Pancreas (tissue), 10 donors: ENCODE results near the gene LRMDA. TPM values are rescaled to one million over a fixed set of nuclear protein-coding genes. Genes with fewer than 3 reads are reported as not detected.

ENCODE experiments used
- ATAC-seq, 4 donors: fragments of 200-7000 bp; cut with Tn5 transposase; one replicate each; pipeline versions ENCODE4 v1.8.0 to v1.9.1; 2020; ENCODE audit warnings: mild to moderate bottlenecking in 4 of 4, moderate library complexity in 4 of 4
- DNase-seq, 6 donors: peaks; one replicate each; pipeline ENCODE4 v3.0.0-alpha.2; 2020
- FAIRE-seq: peaks from 2 replicates; lab custom pipeline; 2012; peaks lifted over from hg19 to GRCh38; lab: Jason Lieb, UNC
- H3K27ac ChIP-seq, 4 donors: fragments of 200-600 bp; sonication (generic); 1 replicate in 3 of 4; 2 replicates in 1 of 4; pipeline versions ENCODE4 v1.5.0 to v1.8.0; 2020
- H3K27me3 ChIP-seq, 4 donors: fragments of 200-600 bp; one replicate each; pipeline ENCODE4 v1.8.0; 2021
- H3K36me3 ChIP-seq, 3 donors: fragments of 200-600 bp; sonication (generic) in 1 of 3; one replicate each; pipeline versions ENCODE4 v1.5.0 to v1.8.0; 2020 to 2021
- H3K4me1 ChIP-seq, 3 donors: fragments of 200-600 bp; one replicate each; pipeline ENCODE4 v1.8.0; 2021
- H3K4me3 ChIP-seq, 4 donors: fragments of 200-600 bp; sonication (generic) in 2 of 4; one replicate each; pipeline versions ENCODE4 v1.5.0 to v1.8.0; 2020 to 2021
- H3K9me3 ChIP-seq, 4 donors: fragments of 200-600 bp; one replicate each; pipeline ENCODE4 v1.8.0; 2021
- WGBS, 2 donors: extraction: QIAGEN DNeasy Blood & Tissue Kit; methylation state at CpG; one replicate each; pipeline ENCODE4 v1.1.7; 2013; 5-methylcytosine and 5-hydroxymethylcytosine counted together
- intact Hi-C, 3 donors: fragments of 100-400 bp; cut with DNase I; formaldehyde crosslinking; loops; one replicate each; pipeline versions ENCODE4 v1.11.1 to v1.14.2; 2022
- polyA plus RNA-seq, 2 donors: library from polyadenylated mRNA; stranded (reverse); fragments of 200-250 nt; gene quantifications; one replicate each; pipeline ENCODE4 v1.2.3, GENCODE V29; 2013
- total RNA-seq, 6 donors: library from RNA; stranded (reverse); fragmentation: NEBNext Ultra II Directional in 4 of 6; extraction: Animal tissue kit (Norgen Biotek cat#: 25700) in 4 of 6; gene quantifications; one replicate each; pipeline versions ENCODE4 v1.2.1 to v1.2.4, GENCODE V29; 2021 to 2023
- TF ChIP-seq, protein P1 (sequence below), 4 donors: fragments of 200-600 bp; sonication (generic) in 3 of 4; IDR thresholded peaks; one replicate each; pipeline versions ENCODE4 v1.5.0 to v1.8.0; 2021; ENCODE audit warnings: antibody characterized with exemption in 4 of 4
- donor health status: healthy with polysubstance abuse.
- donor health status: DM: no; HTN: no; CAD: no; lungs with moderate emphysema.
- donor health status: DM: no; HTN: no; CAD: no.
- donor health status: control.
- donor health status: control.
- donor health status: Bipolar disorder and iron deficiency.
- donor health status: DM: yes; HTN: yes; CAD: no.
- donor health status: DM: no; HTN: no; CAD: no.
- donor health status: DM: no; HTN: no; CAD: no.
- donor health status: DM: yes; HTN: yes; CAD: no.

LRMDA gene
- total and polyA plus RNA-seq, 8 donors: 4.6 to 21.2 (median 13.4) TPM

DNA sequence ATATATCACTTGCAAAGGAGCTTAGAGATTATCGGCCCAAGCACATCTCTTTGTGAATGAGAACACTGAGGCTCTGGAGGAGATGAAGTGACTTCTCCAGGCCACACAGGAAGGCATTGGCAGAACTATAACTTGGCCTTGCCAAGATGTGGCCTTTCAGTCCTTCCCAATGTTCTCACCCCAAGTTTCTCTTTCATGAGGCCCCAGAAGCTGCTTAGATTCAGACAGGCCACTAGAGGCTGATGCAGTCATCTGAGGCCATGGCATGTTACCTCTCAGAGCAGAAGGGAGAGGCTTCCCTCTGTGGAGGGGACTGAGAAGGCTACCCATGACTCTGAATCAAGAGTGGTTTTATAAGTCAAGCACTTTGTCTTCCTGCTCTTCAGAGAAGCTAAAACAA, 1003.7 kb downstream of the LRMDA start:
- ATAC-seq: no peak
- no peak for FAIRE-seq
- no peaks in the 10 kb centered on the region for H3K36me3 ChIP-seq
- no peaks in the 10 kb centered on the region for H3K27me3 ChIP-seq
- H3K4me3 ChIP-seq: no peak overlapping the region
- H3K27ac ChIP-seq: no peak overlapping the region
- H3K9me3 ChIP-seq: no peaks in the 10 kb centered on the region
- TF ChIP-seq, protein P1, sequence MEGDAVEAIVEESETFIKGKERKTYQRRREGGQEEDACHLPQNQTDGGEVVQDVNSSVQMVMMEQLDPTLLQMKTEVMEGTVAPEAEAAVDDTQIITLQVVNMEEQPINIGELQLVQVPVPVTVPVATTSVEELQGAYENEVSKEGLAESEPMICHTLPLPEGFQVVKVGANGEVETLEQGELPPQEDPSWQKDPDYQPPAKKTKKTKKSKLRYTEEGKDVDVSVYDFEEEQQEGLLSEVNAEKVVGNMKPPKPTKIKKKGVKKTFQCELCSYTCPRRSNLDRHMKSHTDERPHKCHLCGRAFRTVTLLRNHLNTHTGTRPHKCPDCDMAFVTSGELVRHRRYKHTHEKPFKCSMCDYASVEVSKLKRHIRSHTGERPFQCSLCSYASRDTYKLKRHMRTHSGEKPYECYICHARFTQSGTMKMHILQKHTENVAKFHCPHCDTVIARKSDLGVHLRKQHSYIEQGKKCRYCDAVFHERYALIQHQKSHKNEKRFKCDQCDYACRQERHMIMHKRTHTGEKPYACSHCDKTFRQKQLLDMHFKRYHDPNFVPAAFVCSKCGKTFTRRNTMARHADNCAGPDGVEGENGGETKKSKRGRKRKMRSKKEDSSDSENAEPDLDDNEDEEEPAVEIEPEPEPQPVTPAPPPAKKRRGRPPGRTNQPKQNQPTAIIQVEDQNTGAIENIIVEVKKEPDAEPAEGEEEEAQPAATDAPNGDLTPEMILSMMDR (IDR thresholded peaks at IDR 0.05): no peak
- intact Hi-C loops: no loop called here
- peaks cover 9 to 29% (median 12%) of the 10 kb centered on the region in 3 donors for H3K4me1 ChIP-seq
- 97 to 98% methylated on average over 1 of the region's 1 CpG for WGBS, 2 donors
- no peak for DNase-seq

DNA sequence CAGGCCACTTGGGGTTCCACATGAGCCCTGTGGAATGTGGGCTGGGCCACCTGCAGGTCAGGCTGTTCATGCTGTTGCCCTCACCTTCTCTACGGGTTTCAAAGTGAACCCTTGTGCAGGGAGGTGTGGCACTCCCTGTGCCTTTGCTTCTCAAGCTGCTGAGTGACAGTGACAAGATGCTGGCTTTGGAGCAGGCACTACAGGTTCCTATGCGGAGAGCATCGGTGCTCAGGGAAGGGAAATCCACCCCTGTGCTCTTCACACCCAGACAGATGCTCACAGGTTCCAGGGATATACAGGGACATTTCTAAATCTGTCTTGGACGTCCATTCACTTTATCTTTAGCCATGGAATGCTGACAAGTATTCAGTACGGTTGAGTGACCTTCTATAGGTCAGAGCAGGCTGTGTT, 1005.0 kb downstream of the LRMDA start:
- FAIRE-seq (no peak), ATAC-seq (no peak), DNase-seq (no peak)
- intact Hi-C loops: no loop called here
- Histone ChIP-seq H3K4me3 (no peak overlapping the region), H3K27me3 (no peaks in the 10 kb centered on the region), H3K36me3 (no peaks in the 10 kb centered on the region), H3K27ac (no peak overlapping the region), H3K9me3 (no peaks in the 10 kb centered on the region), H3K4me1 (peaks cover 0 to 18% (median 6%) of the 10 kb centered on the region in 3 donors)
- 70 to 76% methylated on average over 5 of the region's 5 CpGs for WGBS, 2 donors
- TF ChIP-seq, protein P1 (IDR thresholded peaks at IDR 0.05): no peak

DNA sequence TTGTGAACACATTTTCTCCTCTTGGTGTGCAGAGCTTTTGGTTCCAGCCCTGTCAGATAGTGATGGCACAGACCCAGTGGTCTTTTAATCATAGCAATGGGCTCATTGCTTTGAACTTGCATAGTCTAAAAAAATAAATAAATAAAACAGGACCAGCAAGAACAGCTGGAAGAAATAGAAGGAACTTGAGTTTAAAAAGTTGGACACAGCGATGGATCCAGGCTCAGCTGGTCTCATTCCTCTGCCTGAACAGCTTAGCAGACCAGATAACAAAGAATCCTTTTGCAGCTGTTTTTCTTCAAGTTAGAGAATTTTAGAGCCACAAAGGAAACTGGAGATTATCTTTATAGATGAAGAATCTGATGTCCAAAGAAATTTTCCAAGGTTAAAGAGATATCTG, 1005.6 kb downstream of the LRMDA start:
- FAIRE-seq (no peak), ATAC-seq (no peak), DNase-seq (no peak)
- TF ChIP-seq, protein P1 (IDR thresholded peaks at IDR 0.05): no peak
- intact Hi-C loops: no loop called here
- Histone ChIP-seq H3K27ac (no peak overlapping the region), H3K27me3 (no peaks in the 10 kb centered on the region), H3K4me3 (no peak overlapping the region), H3K36me3 (no peaks in the 10 kb centered on the region), H3K4me1 (peaks cover 0 to 18% (median 6%) of the 10 kb centered on the region in 3 donors), H3K9me3 (no peaks in the 10 kb centered on the region)
- 89 to 94% methylated on average over 1 of the region's 1 CpG for WGBS, 2 donors

DNA sequence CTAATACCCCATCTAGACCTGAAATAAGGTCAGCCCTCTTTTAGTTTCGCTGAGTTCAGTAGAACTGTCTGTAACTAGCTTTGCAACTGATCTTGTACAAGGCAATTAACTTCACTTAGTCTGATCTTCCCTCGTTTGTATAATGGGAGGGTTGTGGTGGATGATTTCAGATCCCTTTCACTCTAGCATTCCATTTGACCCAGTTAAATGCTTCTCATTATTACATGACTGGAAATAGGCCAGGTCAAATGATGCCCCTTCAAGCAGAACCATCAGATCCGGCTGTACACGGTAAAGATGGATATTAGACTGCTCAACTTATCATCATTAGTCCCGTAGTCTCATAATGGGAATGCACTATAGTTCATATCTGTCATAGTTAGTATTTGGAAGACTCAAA, 1009.0 kb downstream of the LRMDA start:
- DNase-seq (no peak), ATAC-seq (no peak), FAIRE-seq (no peak)
- peaks cover 0 to 3% (median 0%) of the 10 kb centered on the region in 3 donors for H3K4me1 ChIP-seq
- 90 to 93% methylated on average over 5 of the region's 5 CpGs for WGBS, 2 donors
- intact Hi-C loops: no loop called here
- TF ChIP-seq, protein P1 (IDR thresholded peaks at IDR 0.05): no peak
- H3K27me3 ChIP-seq: no peaks in the 10 kb centered on the region
- no peaks in the 10 kb centered on the region for H3K9me3 ChIP-seq
- no peaks in the 10 kb centered on the region for H3K36me3 ChIP-seq
- H3K27ac ChIP-seq: no peak overlapping the region
- H3K4me3 ChIP-seq: no peak overlapping the region

DNA sequence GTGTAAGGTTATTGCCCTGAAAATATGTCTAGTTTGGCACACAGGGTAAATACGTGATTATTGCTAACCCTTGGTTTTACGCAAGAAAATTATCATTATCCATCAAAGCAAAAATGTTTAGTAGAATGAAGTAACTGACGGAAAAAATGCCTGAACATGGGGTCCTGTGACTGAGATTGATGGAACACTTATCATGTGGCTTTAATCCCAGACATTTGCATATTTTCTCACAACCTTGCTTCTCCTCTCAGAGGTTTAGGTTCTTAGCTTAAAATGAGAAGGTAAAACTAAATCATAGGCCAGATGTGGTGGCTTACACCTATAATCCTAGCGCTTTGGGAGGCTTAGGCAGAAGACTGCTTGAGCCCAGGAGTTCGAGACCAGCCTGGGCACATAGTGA, 1010.7 kb downstream of the LRMDA start:
- H3K4me1 ChIP-seq: peaks cover 0 to 3% (median 0%) of the 10 kb centered on the region in 3 donors
- no peaks in the 10 kb centered on the region for H3K27me3 ChIP-seq
- H3K9me3 ChIP-seq: no peaks in the 10 kb centered on the region
- no peak overlapping the region for H3K27ac ChIP-seq
- DNase-seq (no peak), FAIRE-seq (no peak), ATAC-seq (peak in 1 of 4 donors; percentile 57)
- no peak overlapping the region for H3K4me3 ChIP-seq
- no peaks in the 10 kb centered on the region for H3K36me3 ChIP-seq
- TF ChIP-seq, protein P1 (IDR thresholded peaks at IDR 0.05): no peak
- intact Hi-C loops: no loop called here
- WGBS, 2 donors: 61 to 62% methylated on average over 5 of the region's 5 CpGs
